Natural killer cell (primary cell): ENCODE results near the gene SLC39A11. TPM values are rescaled to one million over a fixed set of nuclear protein-coding genes. Genes with fewer than 3 reads are reported as not detected.

Source experiments
- ATAC-seq, 3 donors: fragments of 150-1000 bp in 2 of 3; fragments of 200-7000 bp in 1 of 3; cut with Tn5 transposase; 1 replicate in 1 of 3; 2 replicates in 2 of 3; pipeline ENCODE4 v1.10.0; 2021; ENCODE audit warnings: mild to moderate bottlenecking in 2 of 3, moderate library complexity in 2 of 3
- DNase-seq, 2 donors: peaks; one replicate each; pipeline versions ENCODE4 v3.0.0 to v3.0.0-alpha.2; 2013 to 2021; ENCODE audit warnings: mixed read lengths in 1 of 2
- H3K27ac ChIP-seq: one replicate; pipeline ENCODE4 v1.5.1; 2013; ENCODE audit warnings: mild to moderate bottlenecking, low read length
- H3K27me3 ChIP-seq: one replicate; pipeline ENCODE4 v1.6.1; 2013; ENCODE audit warnings: low read length; ENCODE audit not compliant: control insufficient read depth, insufficient read depth
- H3K36me3 ChIP-seq: one replicate; pipeline ENCODE4 v1.6.1; 2013; ENCODE audit warnings: low read length; ENCODE audit not compliant: control insufficient read depth, insufficient read depth
- H3K4me1 ChIP-seq: one replicate; pipeline ENCODE4 v1.6.1; 2013; ENCODE audit warnings: low read length; ENCODE audit not compliant: control insufficient read depth, insufficient read depth
- H3K4me3 ChIP-seq: one replicate; pipeline ENCODE4 v1.5.1; 2013; ENCODE audit warnings: low read length
- H3K9me3 ChIP-seq: one replicate; pipeline ENCODE4 v1.6.1; 2013; ENCODE audit warnings: low read length; ENCODE audit not compliant: control insufficient read depth, insufficient read depth
- H3K27ac Mint-ChIP-seq, 2 donors: one replicate each; pipeline ENCODE4 v1.8.0; 2022; ENCODE audit warnings: mild to moderate bottlenecking in 2 of 2, mixed read lengths in 2 of 2, moderate library complexity in 1 of 2
- H3K27me3 Mint-ChIP-seq, 2 donors: one replicate each; pipeline ENCODE4 v1.8.0; 2022; ENCODE audit warnings: low read depth in 2 of 2, mixed read lengths in 2 of 2
- H3K36me3 Mint-ChIP-seq: one replicate; pipeline ENCODE4 v1.8.0; 2022; ENCODE audit warnings: mixed read lengths
- H3K4me1 Mint-ChIP-seq, 2 donors: one replicate each; pipeline ENCODE4 v1.8.0; 2022; ENCODE audit warnings: mixed read lengths in 2 of 2
- H3K4me3 Mint-ChIP-seq: one replicate; pipeline ENCODE4 v1.8.0; 2022; ENCODE audit warnings: mild to moderate bottlenecking, moderate library complexity, mixed read lengths
- H3K9me3 Mint-ChIP-seq, 2 donors: one replicate each; pipeline ENCODE4 v1.8.0; 2022; ENCODE audit warnings: mixed read lengths in 2 of 2
- WGBS: methylation state at CpG from one replicate; pipeline ENCODE4 v1.1.7; 2013; ENCODE audit warnings: missing lambda C conversion rate; ENCODE audit not compliant: insufficient coverage; 5-methylcytosine and 5-hydroxymethylcytosine counted together
- intact Hi-C: fragments of 100-400 bp; cut with micrococcal nuclease; formaldehyde crosslinking; loops from one replicate; pipeline ENCODE4 v1.14.2; 2022
- total RNA-seq, 4 donors: library from RNA; stranded (reverse); fragments of 120-200 nt in 1 of 4; gene quantifications; one replicate each; pipeline versions ENCODE4 v1.2.3 to v1.2.4, GENCODE V29; 2013 to 2022
- TF ChIP-seq, protein P1 (sequence below): fragments of 200-600 bp; IDR thresholded peaks from one replicate; pipeline ENCODE4 v1.8.0; 2022; ENCODE audit warnings: antibody characterized with exemption

The SLC39A11 gene
- total RNA-seq, 3 donors from 2014 or later (not counting 1 experiment from before 2014, with no cell fraction given) = 32.6 to 44.9 (median 39.4) TPM

DNA sequence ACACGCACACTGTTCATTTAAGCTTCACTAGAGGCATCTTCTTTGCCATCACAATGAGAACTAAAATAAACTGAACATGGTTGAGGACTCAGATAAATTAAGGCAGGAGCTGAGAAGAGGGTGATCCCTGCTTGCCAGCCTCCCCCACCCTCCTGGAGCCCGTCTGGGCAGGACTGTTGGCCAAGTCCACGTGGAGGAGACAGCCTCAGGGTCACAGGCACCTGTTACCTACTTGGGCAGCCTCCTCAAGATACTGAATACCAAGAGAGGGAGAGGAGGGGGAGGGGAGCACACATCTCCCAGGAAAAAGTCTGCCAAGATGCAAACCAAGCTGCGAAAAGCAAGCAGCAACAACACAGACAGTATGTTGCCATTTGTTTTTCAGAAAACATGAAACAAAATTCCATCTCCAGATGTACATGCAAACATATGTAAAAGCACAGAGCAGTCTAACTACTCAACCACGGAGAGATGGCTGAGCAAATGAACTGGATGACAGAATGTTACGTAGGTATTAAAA, 67.4 kb downstream of the SLC39A11 start:
- Mint-ChIP-seq H3K36me3 (peaks cover 2% of the 10 kb centered on the region), H3K4me3 (no peak overlapping the region), H3K9me3 (peaks cover 0 to 3% of the 10 kb centered on the region in 2 donors), H3K27ac (no peak overlapping the region), H3K4me1 (peaks cover 17 to 36% of the 10 kb centered on the region in 2 donors), H3K27me3 (no peaks in the 10 kb centered on the region)
- 89% methylated on average over 5 of the region's 6 CpGs for WGBS
- Histone ChIP-seq H3K4me3 (no peak overlapping the region), H3K36me3 (peaks cover 2% of the 10 kb centered on the region), H3K27me3 (no peaks in the 10 kb centered on the region), H3K9me3 (no peaks in the 10 kb centered on the region), H3K4me1 (peaks cover 9% of the 10 kb centered on the region), H3K27ac (no peak overlapping the region)
- TF ChIP-seq, protein P1, sequence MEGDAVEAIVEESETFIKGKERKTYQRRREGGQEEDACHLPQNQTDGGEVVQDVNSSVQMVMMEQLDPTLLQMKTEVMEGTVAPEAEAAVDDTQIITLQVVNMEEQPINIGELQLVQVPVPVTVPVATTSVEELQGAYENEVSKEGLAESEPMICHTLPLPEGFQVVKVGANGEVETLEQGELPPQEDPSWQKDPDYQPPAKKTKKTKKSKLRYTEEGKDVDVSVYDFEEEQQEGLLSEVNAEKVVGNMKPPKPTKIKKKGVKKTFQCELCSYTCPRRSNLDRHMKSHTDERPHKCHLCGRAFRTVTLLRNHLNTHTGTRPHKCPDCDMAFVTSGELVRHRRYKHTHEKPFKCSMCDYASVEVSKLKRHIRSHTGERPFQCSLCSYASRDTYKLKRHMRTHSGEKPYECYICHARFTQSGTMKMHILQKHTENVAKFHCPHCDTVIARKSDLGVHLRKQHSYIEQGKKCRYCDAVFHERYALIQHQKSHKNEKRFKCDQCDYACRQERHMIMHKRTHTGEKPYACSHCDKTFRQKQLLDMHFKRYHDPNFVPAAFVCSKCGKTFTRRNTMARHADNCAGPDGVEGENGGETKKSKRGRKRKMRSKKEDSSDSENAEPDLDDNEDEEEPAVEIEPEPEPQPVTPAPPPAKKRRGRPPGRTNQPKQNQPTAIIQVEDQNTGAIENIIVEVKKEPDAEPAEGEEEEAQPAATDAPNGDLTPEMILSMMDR = no peak
- DNase-seq (no peak), ATAC-seq (no peak)
- intact Hi-C loops = no loop called here

DNA sequence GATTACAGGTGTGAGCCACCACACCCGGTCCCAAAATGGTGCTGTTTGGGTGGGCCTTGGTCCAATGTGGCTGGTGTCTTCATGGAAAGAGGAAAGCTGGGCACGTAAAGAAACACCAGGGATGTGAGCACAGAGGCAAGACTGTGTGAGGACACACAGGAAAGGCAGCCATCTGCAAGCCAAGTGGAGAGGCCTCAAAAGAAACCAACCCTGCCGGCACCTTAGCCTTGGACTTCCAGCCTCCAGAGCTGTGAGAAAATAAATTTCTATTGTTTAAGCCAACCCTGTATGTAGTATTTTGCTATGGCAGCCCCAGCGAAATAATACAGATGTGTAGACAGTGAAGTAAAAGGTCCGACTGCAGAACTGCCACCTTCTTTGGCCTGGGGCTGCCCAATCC, 68.7 kb downstream of the SLC39A11 start:
- Mint-ChIP-seq H3K36me3 (peaks cover 14% of the 10 kb centered on the region), H3K4me3 (no peak overlapping the region), H3K4me1 (peaks cover 23 to 36% of the 10 kb centered on the region in 2 donors), H3K27ac (no peak overlapping the region), H3K9me3 (peaks cover 0 to 7% of the 10 kb centered on the region in 2 donors), H3K27me3 (no peaks in the 10 kb centered on the region)
- no peaks in the 10 kb centered on the region for H3K36me3 ChIP-seq
- no peak for DNase-seq
- H3K4me3 ChIP-seq = no peak overlapping the region
- no peak for ATAC-seq
- H3K27me3 ChIP-seq = no peaks in the 10 kb centered on the region
- WGBS = 94% methylated on average over 5 of the region's 5 CpGs
- TF ChIP-seq, protein P1 = no peak
- H3K27ac ChIP-seq = no peak overlapping the region
- intact Hi-C loops = no loop called here
- peaks cover 9% of the 10 kb centered on the region for H3K4me1 ChIP-seq
- H3K9me3 ChIP-seq = no peaks in the 10 kb centered on the region

DNA sequence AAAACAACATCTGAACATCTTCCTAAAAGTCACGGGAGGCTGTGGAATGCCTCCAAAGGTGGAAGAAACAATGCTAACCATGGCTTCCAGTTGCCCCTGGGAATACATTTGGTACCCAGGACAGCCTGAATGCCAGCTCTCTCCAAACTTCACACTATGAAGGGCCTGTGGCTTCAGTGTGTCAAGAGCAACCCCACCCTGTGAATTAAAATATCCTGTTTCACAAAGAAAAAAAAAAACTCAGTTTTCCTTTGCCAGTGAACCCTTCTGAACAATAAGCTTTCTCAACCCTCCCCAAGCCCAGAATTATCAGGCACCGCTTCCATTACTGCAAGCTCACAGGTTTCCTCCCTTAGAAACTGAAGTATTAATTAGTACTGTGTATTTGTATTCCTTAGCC, 69.8 kb downstream of the SLC39A11 start:
- intact Hi-C loops = no loop called here
- Histone ChIP-seq H3K4me1 (peaks cover 9% of the 10 kb centered on the region), H3K27me3 (no peaks in the 10 kb centered on the region), H3K27ac (no peak overlapping the region), H3K9me3 (peaks cover 6% of the 10 kb centered on the region), H3K4me3 (no peak overlapping the region), H3K36me3 (no peaks in the 10 kb centered on the region)
- ATAC-seq (peak in 1 of 3 donors; percentile 47), DNase-seq (no peak)
- peak overlapping the region; percentile 34 to 78 for H3K27ac Mint-ChIP-seq
- H3K36me3 Mint-ChIP-seq = peaks cover 20% of the 10 kb centered on the region
- no peaks in the 10 kb centered on the region for H3K27me3 Mint-ChIP-seq
- 92% methylated on average over 1 of the region's 2 CpGs for WGBS
- H3K4me1 Mint-ChIP-seq = peaks cover 15 to 31% of the 10 kb centered on the region in 2 donors
- H3K4me3 Mint-ChIP-seq = peak overlapping the region; percentile 53
- peaks cover 3 to 11% of the 10 kb centered on the region in 2 donors for H3K9me3 Mint-ChIP-seq
- TF ChIP-seq, protein P1 = no peak

DNA sequence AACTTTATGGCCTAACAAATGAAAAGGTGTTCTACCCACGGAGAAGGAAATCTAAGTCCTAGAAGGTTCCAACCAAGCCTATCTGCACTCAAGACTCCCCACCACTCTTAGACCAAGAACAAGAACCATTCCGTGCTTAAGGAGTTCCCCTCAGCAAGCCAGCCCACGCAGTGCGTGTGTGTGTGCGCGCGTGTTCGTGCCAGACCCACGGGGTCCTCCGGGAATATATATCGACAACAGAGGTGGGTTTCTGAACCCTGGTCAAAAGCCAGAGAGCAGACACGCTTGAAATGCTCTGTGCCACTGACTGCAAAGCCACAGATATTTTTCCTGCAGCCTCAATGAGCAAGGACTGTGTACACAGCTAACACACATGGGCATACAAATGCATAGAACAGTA, 70.7 kb downstream of the SLC39A11 start:
- H3K27me3 ChIP-seq = no peaks in the 10 kb centered on the region
- no peaks in the 10 kb centered on the region for H3K36me3 ChIP-seq
- WGBS = 92% methylated on average over 12 of the region's 12 CpGs
- TF ChIP-seq, protein P1 = no peak
- H3K9me3 Mint-ChIP-seq = peaks cover 3 to 11% of the 10 kb centered on the region in 2 donors
- H3K4me3 ChIP-seq = no peak overlapping the region
- peaks cover 20% of the 10 kb centered on the region for H3K36me3 Mint-ChIP-seq
- ATAC-seq (no peak), DNase-seq (no peak)
- H3K27ac ChIP-seq = no peak overlapping the region
- H3K9me3 ChIP-seq = peaks cover 6% of the 10 kb centered on the region
- no peak overlapping the region for H3K4me3 Mint-ChIP-seq
- H3K27ac Mint-ChIP-seq = no peak overlapping the region
- no peaks in the 10 kb centered on the region for H3K27me3 Mint-ChIP-seq
- H3K4me1 Mint-ChIP-seq = peaks cover 15 to 23% of the 10 kb centered on the region in 2 donors
- peaks cover 9% of the 10 kb centered on the region for H3K4me1 ChIP-seq
- intact Hi-C loops = no loop called here
